ENCODE data around the gene ANKDD1B. TPM values are rescaled to one million over a fixed set of nuclear protein-coding genes. Genes with fewer than 3 reads are reported as not detected.

The ANKDD1B gene
- total and polyA plus RNA-seq, 9 of the 15 experiments (the other 6 are each of a cell fraction or from before 2014, with no cell fraction given), result 0.04 to 0.29 (median 0.18) TPM; not detected in 1

GRCh38 chr5:75664979-75665378, 53.7 kb downstream of the ANKDD1B start:
- TF ChIP-seq IRF2 (CRISPR knock-in tag; IDR thresholded peaks at IDR 0.05) (no peak), MAFK (IDR thresholded peaks at IDR 0.05; ENCODE audit: low read length) (no peak), ZNF699 (CRISPR knock-in tag; IDR thresholded peaks at IDR 0.05; ENCODE audit: insufficient replicate concordance) (no peak), ZKSCAN8 (CRISPR knock-in tag; IDR thresholded peaks at IDR 0.05) (no peak), MYBL2 (IDR thresholded peaks at IDR 0.05; ENCODE audit: low read depth) (no peak), MYBL2 (CRISPR knock-in tag; IDR thresholded peaks at IDR 0.05; ENCODE audit: borderline replicate concordance) (no peak), ZNF561 (CRISPR knock-in tag; conservative IDR thresholded peaks at IDR 0.05) (no peak), SETDB1 (IDR thresholded peaks at IDR 0.05; ENCODE audit: low read length) (no peak)
- DNase-seq (ENCODE audit: extremely low read depth in 1 of 4, low spot score in 3 of 4) (no peak), FAIRE-seq (no peak), ATAC-seq (no peak)
- ChIA-PET POLR2A (interaction anchor here (0.7 to 1.0 kb wide), 2 partner anchors 11 to 13 kb away, joined by 3 read pairs; no protein-coding TSS in a partner anchor), CTCF (ENCODE audit: low intra/inter-chr PET ratio) (no interaction called here)
- H3K9me1 ChIP-seq (ENCODE audit: control insufficient read depth, insufficient read depth, low read length), result no peaks in the 10 kb centered on the region
- BruUV-seq (replicated peaks), result no TSS peak
- no peak overlapping the region for H3K4me3 ChIP-seq
- 52% methylated on average over 2 of the region's 2 CpGs for WGBS (ENCODE audit: insufficient coverage, low coverage, missing lambda C conversion rate)
- no peaks in the 10 kb centered on the region for H3K79me2 ChIP-seq (ENCODE audit: control insufficient read depth, insufficient read depth, low read length)
- H3K27ac ChIP-seq (ENCODE audit: extremely low read depth, low read depth, low read length), result no peak overlapping the region
- no peak overlapping the region for H2AFZ ChIP-seq (ENCODE audit: low read depth, low read length)
- H3K9ac ChIP-seq (ENCODE audit: insufficient read depth in 1 of 2, low read depth in 2 of 2, low read length in 2 of 2), result no peak overlapping the region
- H4K20me1 ChIP-seq (replicated peaks; ENCODE audit: control insufficient read depth, insufficient read depth, low read length), result no peaks in the 10 kb centered on the region
- no peaks in the 10 kb centered on the region for H3K36me3 ChIP-seq (ENCODE audit: control insufficient read depth, insufficient read depth, low read length)
- no peak overlapping the region for H3K4me2 ChIP-seq (ENCODE audit: insufficient read depth, low read length)
- no peaks in the 10 kb centered on the region for H3K27me3 ChIP-seq (ENCODE audit: control insufficient read depth in 2 of 2, insufficient read depth in 2 of 2, low read length in 2 of 2)
- in situ Hi-C loops (cut with MboI) (no loop called here), intact Hi-C loops (cut with micrococcal nuclease) (loop anchor here (5.0 to 10.0 kb wide), 4 partner anchors 48 to 430 kb away; partner anchors contain the start of genes ANKRD31, CERT1 and POLK)
- no peaks in the 10 kb centered on the region for H3K9me3 ChIP-seq (replicated peaks; ENCODE audit: control insufficient read depth, insufficient read depth, low read depth, low read length)
- peaks cover 5 to 16% of the 10 kb centered on the region in 2 experiments; a peak in 3 of 5 replicates for H3K4me1 ChIP-seq (replicated peaks in 1 of 2; ENCODE audit: control insufficient read depth in 2 of 2, insufficient read depth in 2 of 2, low read length in 2 of 2)

All from K562 (cell line).